Gastrocnemius medialis (tissue), 4 donors: ENCODE measurements around the gene MARCHF3. TPM values are rescaled to one million over a fixed set of nuclear protein-coding genes. Genes with fewer than 3 reads are reported as not detected.

Experiments
- ATAC-seq, 2 donors: fragments of 150-250 bp; one replicate each; pipeline ENCODE4 v1.9.1; 2016
- DNase-seq, 2 donors: peaks; one replicate each; pipeline ENCODE4 v3.0.0-alpha.2; 2019
- H3K27ac ChIP-seq, 4 donors: fragments of 200-600 bp; sonication (generic); 1 replicate in 1 of 4; 2 replicates in 3 of 4; pipeline ENCODE4 v1.5.1; 2016 to 2018; ENCODE audit warnings: mild to moderate bottlenecking in 2 of 4, moderate library complexity in 1 of 4
- H3K27me3 ChIP-seq, 3 donors: fragments of 200-600 bp; sonication (generic) in 2 of 3; 1 replicate in 1 of 3; 2 replicates in 2 of 3; pipeline versions ENCODE4 v1.5.1 to v1.6.0; 2016 to 2019; ENCODE audit warnings: mild to moderate bottlenecking in 1 of 3, moderate library complexity in 1 of 3
- H3K36me3 ChIP-seq, 2 donors: fragments of 200-600 bp; sonication (generic) in 1 of 2; one replicate each; pipeline ENCODE4 v1.5.1; 2017 to 2018
- H3K4me1 ChIP-seq, 2 donors: fragments of 200-600 bp; sonication (generic) in 1 of 2; one replicate each; pipeline ENCODE4 v1.5.1; 2016 to 2017; ENCODE audit warnings: mild to moderate bottlenecking in 2 of 2
- H3K4me3 ChIP-seq, 4 donors: fragments of 200-600 bp; sonication (generic) in 3 of 4; 1 replicate in 1 of 4; 2 replicates in 3 of 4; pipeline ENCODE4 v1.5.1; 2016 to 2019; ENCODE audit warnings: mild to moderate bottlenecking in 2 of 4
- H3K9me3 ChIP-seq, 3 donors: fragments of 200-600 bp; sonication (generic) in 2 of 3; 1 replicate in 1 of 3; 2 replicates in 2 of 3; pipeline ENCODE4 v1.5.1; 2016 to 2019
- POLR2A ChIP-seq, 2 donors: fragments of 450-650 bp; IDR thresholded peaks; one replicate each; pipeline ENCODE4 v1.6.1; 2017; ENCODE audit warnings: antibody characterized with exemption in 2 of 2, mild to moderate bottlenecking in 2 of 2, moderate library complexity in 2 of 2
- in situ Hi-C, 4 donors: fragments of 200-750 bp; cut with MboI; loops; one replicate each; pipeline versions ENCODE4 v1.15.0 to v1.8.0; 2017; ENCODE audit warnings: low sequenced_read_pairs in 4 of 4
- intact Hi-C: fragments of 100-400 bp; cut with DNase I; formaldehyde crosslinking; loops from one replicate; pipeline ENCODE4 v1.15.1; 2023; ENCODE audit warnings: low total_unique reads
- total RNA-seq, 4 donors: library from RNA; depleted of rRNA; stranded (reverse); fragments of >200 nt; gene quantifications; one replicate each; pipeline versions ENCODE4 v1.1.0 to v1.2.3, GENCODE V29; 2016
- TF ChIP-seq, protein P1 (sequence below), 5 experiments: fragments of 450-650 bp in 3 of 5; fragments of 200-600 bp in 2 of 5; sonication (generic) in 2 of 5; IDR thresholded peaks in 4 of 5; conservative IDR thresholded peaks in 1 of 5; 1 replicate in 4 of 5; 2 replicates in 1 of 5; pipeline ENCODE4 v1.5.1; 2016 to 2019; ENCODE audit warnings: antibody characterized with exemption in 5 of 5, mild to moderate bottlenecking in 3 of 5, moderate library complexity in 3 of 5

Gene MARCHF3
- total RNA-seq, 4 donors from 2014 or later, result 2.4 to 6.2 (median 3.6) TPM

- Histone ChIP-seq H3K9me3 (no peaks in the 10 kb centered on the region), H3K36me3 (no peaks in the 10 kb centered on the region), H3K4me3 (no peak overlapping the region), H3K27me3 (no peaks in the 10 kb centered on the region), H3K4me1 (no peaks in the 10 kb centered on the region), H3K27ac (no peak overlapping the region)
- DNase-seq (no peak), ATAC-seq (no peak)
- intact Hi-C loops (loop anchor here (10.0 kb wide), 1 partner anchor 478 kb away; no protein-coding TSS in a partner anchor), in situ Hi-C loops (loop anchor here in 1 of 4 donors (25.0 kb wide), 1 partner anchor 476 kb away; no protein-coding TSS in a partner anchor)
- no peak for TF ChIP-seq POLR2A (IDR thresholded peaks at IDR 0.05)
- TF ChIP-seq, protein P1, sequence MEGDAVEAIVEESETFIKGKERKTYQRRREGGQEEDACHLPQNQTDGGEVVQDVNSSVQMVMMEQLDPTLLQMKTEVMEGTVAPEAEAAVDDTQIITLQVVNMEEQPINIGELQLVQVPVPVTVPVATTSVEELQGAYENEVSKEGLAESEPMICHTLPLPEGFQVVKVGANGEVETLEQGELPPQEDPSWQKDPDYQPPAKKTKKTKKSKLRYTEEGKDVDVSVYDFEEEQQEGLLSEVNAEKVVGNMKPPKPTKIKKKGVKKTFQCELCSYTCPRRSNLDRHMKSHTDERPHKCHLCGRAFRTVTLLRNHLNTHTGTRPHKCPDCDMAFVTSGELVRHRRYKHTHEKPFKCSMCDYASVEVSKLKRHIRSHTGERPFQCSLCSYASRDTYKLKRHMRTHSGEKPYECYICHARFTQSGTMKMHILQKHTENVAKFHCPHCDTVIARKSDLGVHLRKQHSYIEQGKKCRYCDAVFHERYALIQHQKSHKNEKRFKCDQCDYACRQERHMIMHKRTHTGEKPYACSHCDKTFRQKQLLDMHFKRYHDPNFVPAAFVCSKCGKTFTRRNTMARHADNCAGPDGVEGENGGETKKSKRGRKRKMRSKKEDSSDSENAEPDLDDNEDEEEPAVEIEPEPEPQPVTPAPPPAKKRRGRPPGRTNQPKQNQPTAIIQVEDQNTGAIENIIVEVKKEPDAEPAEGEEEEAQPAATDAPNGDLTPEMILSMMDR (IDR thresholded peaks at IDR 0.05 in 4 of 5, conservative IDR thresholded peaks at IDR 0.05 in 1 of 5), result no peak
Observed at GRCh38 chr5:126836778-126837177, 193.6 kb downstream of the MARCHF3 start.

GRCh38 chr5:126831156-126831555 lies 199.2 kb downstream of the MARCHF3 start:
- no peaks in the 10 kb centered on the region for H3K9me3 ChIP-seq
- no peak overlapping the region for H3K27ac ChIP-seq
- intact Hi-C loops, result loop anchor here (10.0 kb wide), 1 partner anchor 484 kb away; no protein-coding TSS in a partner anchor
- TF ChIP-seq, protein P1 (IDR thresholded peaks at IDR 0.05 in 4 of 5, conservative IDR thresholded peaks at IDR 0.05 in 1 of 5), result no peak
- no peak for TF ChIP-seq POLR2A (IDR thresholded peaks at IDR 0.05)
- H3K27me3 ChIP-seq, result no peaks in the 10 kb centered on the region
- H3K36me3 ChIP-seq, result no peaks in the 10 kb centered on the region
- in situ Hi-C loops, result loop anchor here in 1 of 4 donors (25.0 kb wide), 1 partner anchor 481 kb away; no protein-coding TSS in a partner anchor
- no peaks in the 10 kb centered on the region for H3K4me1 ChIP-seq
- ATAC-seq, result no peak
- no peak for DNase-seq
- no peak overlapping the region for H3K4me3 ChIP-seq

DNA sequence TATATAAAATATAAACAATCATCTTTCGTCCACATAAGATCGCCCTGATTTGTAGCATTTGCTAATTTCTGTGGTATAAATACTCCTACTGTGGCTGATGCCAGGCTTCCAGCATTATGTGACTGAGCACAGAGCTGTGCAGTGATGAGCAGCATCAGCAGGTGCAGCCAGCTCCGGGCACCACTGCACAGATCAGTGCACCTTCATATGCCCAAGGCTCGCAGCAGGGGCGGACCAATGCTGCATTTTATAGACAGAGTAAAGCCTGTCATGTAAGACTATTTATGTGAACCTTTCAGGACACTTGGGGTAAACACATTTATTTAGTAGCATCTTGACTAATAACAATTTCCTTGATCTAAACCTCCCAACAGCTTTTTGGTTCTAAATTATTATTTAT lies 200.3 kb downstream of the MARCHF3 start:
- TF ChIP-seq POLR2A (IDR thresholded peaks at IDR 0.05), result no peak
- TF ChIP-seq, protein P1 (IDR thresholded peaks at IDR 0.05 in 4 of 5, conservative IDR thresholded peaks at IDR 0.05 in 1 of 5), result no peak
- DNase-seq, result no peak
- ATAC-seq, result no peak
- Histone ChIP-seq H3K9me3 (no peaks in the 10 kb centered on the region), H3K4me3 (no peak overlapping the region), H3K4me1 (no peaks in the 10 kb centered on the region), H3K27me3 (no peaks in the 10 kb centered on the region), H3K36me3 (no peaks in the 10 kb centered on the region), H3K27ac (no peak overlapping the region)
- intact Hi-C loops, result loop anchor here (10.0 kb wide), 1 partner anchor 485 kb away; no protein-coding TSS in a partner anchor
- in situ Hi-C loops, result loop anchor here in 1 of 4 donors (25.0 kb wide), 1 partner anchor 482 kb away; no protein-coding TSS in a partner anchor

DNA sequence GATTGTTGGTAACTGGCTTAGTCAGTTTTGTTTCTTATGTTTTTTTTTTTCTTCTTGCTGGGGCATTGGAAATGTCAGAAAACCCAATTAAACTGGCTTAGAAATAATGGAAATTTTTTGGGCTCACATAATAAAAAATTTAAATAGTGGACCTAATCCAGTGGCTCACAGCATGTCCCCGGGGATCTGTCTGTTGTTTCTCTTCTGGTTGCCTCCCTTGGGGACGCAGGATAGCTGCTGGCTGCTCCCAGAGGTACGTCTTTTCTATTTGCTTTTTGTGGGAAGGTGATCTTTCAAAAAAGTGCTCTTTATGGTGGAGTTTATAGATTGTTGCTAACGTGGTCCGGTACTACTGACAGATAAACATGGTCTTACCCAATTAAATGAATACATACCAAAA lies 201.3 kb downstream of the MARCHF3 start:
- H3K27ac ChIP-seq, result no peak overlapping the region
- intact Hi-C loops, result no loop called here
- H3K36me3 ChIP-seq, result no peaks in the 10 kb centered on the region
- H3K9me3 ChIP-seq, result no peaks in the 10 kb centered on the region
- H3K4me3 ChIP-seq, result no peak overlapping the region
- DNase-seq (no peak), ATAC-seq (no peak)
- in situ Hi-C loops, result loop anchor here in 1 of 4 donors (25.0 kb wide), 1 partner anchor 483 kb away; no protein-coding TSS in a partner anchor
- H3K27me3 ChIP-seq, result no peaks in the 10 kb centered on the region
- TF ChIP-seq, protein P1 (IDR thresholded peaks at IDR 0.05 in 4 of 5, conservative IDR thresholded peaks at IDR 0.05 in 1 of 5), result no peak
- no peak for TF ChIP-seq POLR2A (IDR thresholded peaks at IDR 0.05)
- no peaks in the 10 kb centered on the region for H3K4me1 ChIP-seq
